Hepatocyte (in vitro differentiated cells): Measurements from ENCODE around the gene CALML3. TPM values are rescaled to one million over a fixed set of nuclear protein-coding genes. Genes with fewer than 3 reads are reported as not detected.

Experiments used
- DNase-seq: peaks from one replicate; pipeline ENCODE4 v3.0.0-alpha.2; 2016; ENCODE audit warnings: low spot score
- H2AFZ ChIP-seq: fragments of 200-600 bp; sonication (generic); 2 replicates; pipeline ENCODE4 v1.6.0; 2016; ENCODE audit warnings: antibody characterized with exemption, mild to moderate bottlenecking
- H3K27ac ChIP-seq: fragments of 200-600 bp; sonication (generic); 2 replicates; pipeline ENCODE4 v1.5.1; 2016; ENCODE audit warnings: mild to moderate bottlenecking
- H3K27me3 ChIP-seq: fragments of 200-600 bp; sonication (generic); 2 replicates; pipeline ENCODE4 v1.6.1; 2016
- H3K36me3 ChIP-seq: fragments of 200-600 bp; sonication (generic); replicated peaks from 2 replicates; pipeline ENCODE4 v1.5.1; 2016; ENCODE audit warnings: low read depth; ENCODE audit not compliant: insufficient read depth
- H3K4me1 ChIP-seq: fragments of 200-600 bp; sonication (generic); 2 replicates; pipeline ENCODE4 v1.5.1; 2016; ENCODE audit warnings: mild to moderate bottlenecking, moderate library complexity; ENCODE audit not compliant: insufficient read depth
- H3K4me2 ChIP-seq: fragments of 200-600 bp; sonication (generic); 2 replicates; pipeline ENCODE4 v1.6.0; 2016
- H3K4me3 ChIP-seq: fragments of 200-600 bp; sonication (generic); 2 replicates; pipeline ENCODE4 v1.5.1; 2016; ENCODE audit warnings: mild to moderate bottlenecking
- H3K79me2 ChIP-seq: fragments of 200-600 bp; sonication (generic); 2 replicates; pipeline ENCODE4 v1.6.0; 2017; ENCODE audit warnings: mild to moderate bottlenecking
- H3K9me2 ChIP-seq: fragments of 200-600 bp; sonication (generic); replicated peaks from 2 replicates; pipeline ENCODE4 v1.6.0; 2017; ENCODE audit warnings: mild to moderate bottlenecking; ENCODE audit not compliant: insufficient read depth
- H3K9me3 ChIP-seq: fragments of 200-600 bp; sonication (generic); 2 replicates; pipeline ENCODE4 v1.5.1; 2016; ENCODE audit warnings: low read depth, mild to moderate bottlenecking
- H4K20me1 ChIP-seq: fragments of 200-600 bp; sonication (generic); 2 replicates; pipeline ENCODE4 v1.6.0; 2016; ENCODE audit warnings: mild to moderate bottlenecking; ENCODE audit not compliant: insufficient read depth, poor library complexity, severe bottlenecking
- CTCF ChIP-seq: fragments of 200-600 bp; sonication (generic); IDR thresholded peaks from 2 replicates; pipeline ENCODE4 v1.5.1; 2016; ENCODE audit warnings: antibody characterized with exemption, mild to moderate bottlenecking; ENCODE audit not compliant: poor library complexity
- EZH2 ChIP-seq: fragments of 200-600 bp; sonication (generic); IDR thresholded peaks from 2 replicates; pipeline ENCODE4 v1.6.1; 2016; ENCODE audit warnings: antibody characterized with exemption, mild to moderate bottlenecking, borderline replicate concordance
- EZH2phosphoT487 ChIP-seq: fragments of 200-600 bp; sonication (generic); IDR thresholded peaks from one replicate; pipeline ENCODE4 v1.6.1; 2018; ENCODE audit warnings: antibody characterized with exemption, mild to moderate bottlenecking, low read depth, moderate library complexity; ENCODE audit not compliant: unreplicated experiment, severe bottlenecking
- WGBS: methylation state at CpG from one replicate; pipeline ENCODE4 v1.1.6; 2016; ENCODE audit warnings: low lambda C conversion rate; ENCODE audit errors: missing lambda C conversion rate; 5-methylcytosine and 5-hydroxymethylcytosine counted together
- polyA plus RNA-seq: library from polyadenylated mRNA; unstranded; fragments of >200 nt; fragmentation: Nextera tagmentation; extraction: Ambion mirVana; gene quantifications from 2 replicates; pipeline ENCODE4 v1.2.1, GENCODE V29; 2016
- total RNA-seq: library from RNA; depleted of rRNA; stranded (reverse); fragments of >200 nt; gene quantifications from 2 replicates; pipeline ENCODE4 v1.2.3, GENCODE V29; 2014

CALML3 gene
- total and polyA plus RNA-seq, 2 experiments from 2014 or later = not detected

- H3K4me1 ChIP-seq = peaks cover 20% of the 10 kb centered on the region
- no peak overlapping the region for H3K4me2 ChIP-seq
- no peak overlapping the region for H3K4me3 ChIP-seq
- no peak overlapping the region for H3K27ac ChIP-seq
- WGBS = 89% methylated on average over 8 of the region's 8 CpGs
- no peaks in the 10 kb centered on the region for H3K9me2 ChIP-seq
- H3K9me3 ChIP-seq = no peaks in the 10 kb centered on the region
- DNase-seq = no peak
- no peaks in the 10 kb centered on the region for H3K79me2 ChIP-seq
- no peak overlapping the region for H2AFZ ChIP-seq
- no peaks in the 10 kb centered on the region for H4K20me1 ChIP-seq
- TF ChIP-seq EZH2 (no peak), EZH2phosphoT487 (no peak), CTCF (no peak)
- H3K36me3 ChIP-seq = no peaks in the 10 kb centered on the region
- H3K27me3 ChIP-seq = no peaks in the 10 kb centered on the region
Measured at GRCh38 chr10:5494611-5495010, 30.1 kb upstream of the CALML3 start.

- Histone ChIP-seq H3K9me2 (no peaks in the 10 kb centered on the region), H3K9me3 (no peaks in the 10 kb centered on the region), H3K4me3 (no peak overlapping the region), H3K4me2 (no peak overlapping the region), H4K20me1 (no peaks in the 10 kb centered on the region), H3K4me1 (peaks cover 20% of the 10 kb centered on the region), H3K27ac (no peak overlapping the region), H3K36me3 (no peaks in the 10 kb centered on the region), H2AFZ (no peak overlapping the region), H3K79me2 (no peaks in the 10 kb centered on the region), H3K27me3 (no peaks in the 10 kb centered on the region)
- no peak for TF ChIP-seq EZH2phosphoT487
- no peak for TF ChIP-seq CTCF
- TF ChIP-seq EZH2 = no peak
- 87% methylated on average over 22 of the region's 25 CpGs for WGBS
- no peak for DNase-seq
Measured at GRCh38 chr10:5496261-5497250, 28.2 kb upstream of the CALML3 start.

- H3K9me2 ChIP-seq = no peaks in the 10 kb centered on the region
- H3K4me2 ChIP-seq = no peak overlapping the region
- H3K79me2 ChIP-seq = no peaks in the 10 kb centered on the region
- H3K4me3 ChIP-seq = no peak overlapping the region
- no peaks in the 10 kb centered on the region for H3K36me3 ChIP-seq
- H4K20me1 ChIP-seq = no peaks in the 10 kb centered on the region
- no peak for DNase-seq
- H3K4me1 ChIP-seq = peaks cover 20% of the 10 kb centered on the region
- TF ChIP-seq EZH2 (no peak), CTCF (no peak), EZH2phosphoT487 (no peak)
- WGBS = 96% methylated on average over 6 of the region's 6 CpGs
- H3K27me3 ChIP-seq = no peaks in the 10 kb centered on the region
- H3K27ac ChIP-seq = no peak overlapping the region
- H2AFZ ChIP-seq = no peak overlapping the region
- no peaks in the 10 kb centered on the region for H3K9me3 ChIP-seq
Measured at GRCh38 chr10:5497289-5497688, 27.5 kb upstream of the CALML3 start.
